T47D (cell line): ENCODE data around the gene ADAP1.

Experiments used
- DNase-seq, 2 experiments: peaks; one replicate each; pipeline versions ENCODE4 v3.0.0 to v3.0.0-alpha.2; 2011 to 2012; ENCODE audit warnings: low read depth in 1 of 2, low spot score in 1 of 2
- JUND ChIP-seq: IDR thresholded peaks from 2 replicates; pipeline ENCODE4 v1.6.1; 2012; ENCODE audit warnings: low read depth
- in situ Hi-C: cut with HindIII; loops from 2 replicates; pipeline ENCODE4 v1.10.0; 2016; ENCODE audit warnings: low sequenced_read_pairs, low pct_unique_long_range_greater_than_20kb

Gene ADAP1

GRCh38 chr7:958221-959200 is 4.0 kb upstream of the ADAP1 start:
- TF ChIP-seq JUND: no peak
- in situ Hi-C loops: no loop called here
- no peak for DNase-seq

- TF ChIP-seq JUND: no peak
- in situ Hi-C loops: no loop called here
- DNase-seq: no peak
Observed at GRCh38 chr7:957418-958220, 3.1 kb upstream of the ADAP1 start.

GRCh38 chr7:956031-956430 is 1.6 kb upstream of the ADAP1 start:
- TF ChIP-seq JUND: no peak
- in situ Hi-C loops: no loop called here
- no peak for DNase-seq

GRCh38 chr7:953547-954327 is 743 bp downstream of the ADAP1 start:
- TF ChIP-seq JUND: no peak
- in situ Hi-C loops: no loop called here
- DNase-seq: peak; percentile 91 to 96

GRCh38 chr7:952548-953441 is 1.7 kb downstream of the ADAP1 start:
- no peak for TF ChIP-seq JUND
- no peak for DNase-seq
- in situ Hi-C loops: no loop called here

- in situ Hi-C loops: no loop called here
- TF ChIP-seq JUND: no peak
Observed at GRCh38 chr7:951881-952547, 2.5 kb downstream of the ADAP1 start.

GRCh38 chr7:949021-949934 is 5.2 kb downstream of the ADAP1 start:
- DNase-seq: no peak
- TF ChIP-seq JUND: no peak
- in situ Hi-C loops: no loop called here

More at GRCh38 chr7:951881-952547, 2.5 kb downstream of the ADAP1 start:
- no peak for DNase-seq

- no peak for TF ChIP-seq JUND
- no peak for DNase-seq
- in situ Hi-C loops: no loop called here
Observed at GRCh38 chr7:947391-948210, 6.9 kb downstream of the ADAP1 start.

- DNase-seq: no peak
- in situ Hi-C loops: no loop called here
- no peak for TF ChIP-seq JUND
Observed at GRCh38 chr7:946256-946996, 8.1 kb downstream of the ADAP1 start.
